Upper lobe of left lung (tissue), 4 donors: ENCODE results near the gene ARHGEF38.

Experiments used
- CTCF ChIP-seq, 6 experiments: fragments of 450-650 bp in 4 of 6; fragments of 200-600 bp in 2 of 6; sonication (generic) in 2 of 6; IDR thresholded peaks; one replicate each; pipeline ENCODE4 v1.5.1; 2016 to 2019; ENCODE audit warnings: antibody characterized with exemption in 6 of 6
- POLR2AphosphoS5 ChIP-seq, 2 donors: sonication (generic); formaldehyde crosslinking; IDR thresholded peaks; one replicate each; pipeline ENCODE4 v1.5.1; 2017; ENCODE audit warnings: antibody characterized with exemption in 2 of 2

GRCh38 chr4:105599932-105600655 lies 47.7 kb downstream of the ARHGEF38 start:
- no peak for TF ChIP-seq POLR2AphosphoS5 (IDR thresholded peaks at IDR 0.05)
- TF ChIP-seq CTCF (IDR thresholded peaks at IDR 0.05): no peak
